Brain microvascular endothelial cell (primary cell): Measurements from ENCODE around the gene ZNF407.
A peak's percentile ranks its signal among the peaks of the same experiment; 100 is the strongest.

Experiments
- DNase-seq: peaks from one replicate; pipeline ENCODE4 v3.0.0-alpha.2; 2020
- H3K27ac ChIP-seq: fragments of 250-450 bp; sonication (Bioruptor Pico); 2 replicates; pipeline ENCODE4 v1.5.1; 2020; ENCODE audit warnings: mild to moderate bottlenecking, moderate library complexity
- H3K27me3 ChIP-seq: fragments of 250-450 bp; sonication (Bioruptor Pico); replicated peaks from 2 replicates; pipeline ENCODE4 v1.5.1; 2020; ENCODE audit warnings: mild to moderate bottlenecking
- H3K36me3 ChIP-seq: fragments of 250-450 bp; sonication (Bioruptor Pico); replicated peaks from 2 replicates; pipeline ENCODE4 v1.5.1; 2020; ENCODE audit warnings: mild to moderate bottlenecking
- H3K4me3 ChIP-seq: 2 replicates; pipeline ENCODE4 v1.5.1; 2011; ENCODE audit warnings: low read depth, mild to moderate bottlenecking, control low read depth, low read length, moderate library complexity
- CTCF ChIP-seq: IDR thresholded peaks from 2 replicates; pipeline ENCODE4 v1.5.1; 2011; ENCODE audit warnings: low read depth, mild to moderate bottlenecking, moderate library complexity, low read length, control low read depth, inconsistent platforms; ENCODE audit errors: missing control alignments
- in situ Hi-C: cut with HindIII; loops from 2 replicates; pipeline ENCODE4 v1.10.0; 2017; ENCODE audit warnings: low sequenced_read_pairs, low pct_ligation_motif_present

The ZNF407 gene

GRCh38 chr18:74626049-74626874, 28.6 kb downstream of the ZNF407 start:
- in situ Hi-C loops = no loop called here
- no peak for DNase-seq
- TF ChIP-seq CTCF = no peak
- Histone ChIP-seq H3K27ac (no peak overlapping the region), H3K4me3 (no peak overlapping the region), H3K36me3 (no peaks in the 10 kb centered on the region), H3K27me3 (no peaks in the 10 kb centered on the region)

- no peak overlapping the region for H3K27ac ChIP-seq
- no peak overlapping the region for H3K4me3 ChIP-seq
- in situ Hi-C loops = no loop called here
- DNase-seq = no peak
- H3K36me3 ChIP-seq = peaks cover 3% of the 10 kb centered on the region
- no peaks in the 10 kb centered on the region for H3K27me3 ChIP-seq
- TF ChIP-seq CTCF = no peak
These were observed 33.1 kb downstream of the ZNF407 start for GRCh38 chr18:74630804-74631203.

- TF ChIP-seq CTCF = no peak
- DNase-seq = no peak
- in situ Hi-C loops = no loop called here
- Histone ChIP-seq H3K27ac (no peak overlapping the region), H3K27me3 (no peaks in the 10 kb centered on the region), H3K36me3 (peaks cover 3% of the 10 kb centered on the region), H3K4me3 (no peak overlapping the region)
These were observed 33.5 kb downstream of the ZNF407 start for GRCh38 chr18:74631212-74631611.

- H3K4me3 ChIP-seq = no peak overlapping the region
- no peak overlapping the region for H3K27ac ChIP-seq
- TF ChIP-seq CTCF = no peak
- peak; percentile 47 for DNase-seq
- no peaks in the 10 kb centered on the region for H3K27me3 ChIP-seq
- peaks cover 3% of the 10 kb centered on the region for H3K36me3 ChIP-seq
- in situ Hi-C loops = no loop called here
These were observed 34.1 kb downstream of the ZNF407 start for GRCh38 chr18:74631623-74632350.

- TF ChIP-seq CTCF = no peak
- Histone ChIP-seq H3K36me3 (peaks cover 3% of the 10 kb centered on the region), H3K27ac (no peak overlapping the region), H3K4me3 (no peak overlapping the region), H3K27me3 (no peaks in the 10 kb centered on the region)
- in situ Hi-C loops = no loop called here
- no peak for DNase-seq
These were observed 34.6 kb downstream of the ZNF407 start for GRCh38 chr18:74632351-74632679.
